HepG2 (cell line): ENCODE data around the gene TULP4. TPM values are rescaled to one million over a fixed set of nuclear protein-coding genes. Genes with fewer than 3 reads are reported as not detected.

ENCODE experiments used
- AHDC1 ChIP-seq: sonication (generic); formaldehyde crosslinking; IDR thresholded peaks from 2 replicates; pipeline ENCODE4 v1.5.1; 2020; ENCODE audit warnings: mild to moderate bottlenecking, missing genetic modification reagents, borderline replicate concordance
- EEA1 ChIP-seq: sonication (generic); formaldehyde crosslinking; IDR thresholded peaks from 2 replicates; pipeline ENCODE4 v1.5.1; 2020; ENCODE audit warnings: mild to moderate bottlenecking, missing genetic modification reagents, borderline replicate concordance
- HMGXB4 ChIP-seq, 2 experiments: sonication (generic) in 1 of 2; formaldehyde crosslinking in 1 of 2; IDR thresholded peaks; 2 replicates each; pipeline versions ENCODE4 v1.4.0 to v1.6.1; 2018 to 2020; ENCODE audit warnings: missing genetic modification reagents in 2 of 2, borderline replicate concordance in 1 of 2, low read depth in 1 of 2, mild to moderate bottlenecking in 1 of 2, missing biosample characterization in 1 of 2
- PHF21A ChIP-seq: sonication (generic); formaldehyde crosslinking; IDR thresholded peaks from 2 replicates; pipeline ENCODE4 v1.5.0; 2020; ENCODE audit warnings: mild to moderate bottlenecking, missing genetic modification reagents
- SMAD9 ChIP-seq: sonication (generic); formaldehyde crosslinking; IDR thresholded peaks from 2 replicates; pipeline ENCODE4 v1.5.1; 2020; ENCODE audit warnings: mild to moderate bottlenecking, missing genetic modification reagents
- XBP1 ChIP-seq: sonication (generic); formaldehyde crosslinking; IDR thresholded peaks from 2 replicates; pipeline ENCODE4 v1.5.0; 2020; ENCODE audit warnings: missing genetic modification reagents
- ZNF383 ChIP-seq: sonication (generic); formaldehyde crosslinking; IDR thresholded peaks from 2 replicates; pipeline ENCODE4 v1.4.0; 2020; ENCODE audit warnings: missing genetic modification reagents, mild to moderate bottlenecking, borderline replicate concordance
- ZNF543 ChIP-seq: sonication (generic); formaldehyde crosslinking; IDR thresholded peaks from 2 replicates; pipeline ENCODE4 v1.4.0; 2020; ENCODE audit warnings: mild to moderate bottlenecking, missing genetic modification reagents
- polyA plus RNA-seq, 8 experiments: library from polyadenylated mRNA; depleted of rRNA in 3 of 8; stranded (reverse) in 7 of 8; unstranded in 1 of 8; fragments of >200 nt; fragmentation: Illumina TruSeq in 4 of 8; extraction: Trizol in 4 of 8; gene quantifications; 2 replicates each; pipeline versions ENCODE4 v1.2.1 to v1.2.3, GENCODE V29; 2011 to 2016; ENCODE audit warnings: low read depth in 4 of 8, missing spikeins in 1 of 8, mixed read lengths in 1 of 8; ENCODE audit not compliant: insufficient read depth in 1 of 8
- small RNA-seq, 3 experiments: library from RNA; depleted of rRNA; stranded (forward); fragments of <200 nt; gene quantifications; one replicate each; pipeline ENCODE3, GENCODE V24; 2012; ENCODE audit warnings: low read depth in 2 of 3, low replicate concordance in 1 of 3; ENCODE audit not compliant: insufficient read length in 3 of 3, insufficient read depth in 2 of 3
- total RNA-seq, 5 experiments: library from RNA; depleted of rRNA; stranded (reverse); fragments of >200 nt; fragmentation: Illumina TruSeq; extraction: Trizol; gene quantifications; 2 replicates each; pipeline ENCODE4 v1.2.3, GENCODE V29; 2016; ENCODE audit warnings: low read depth in 1 of 5

Gene TULP4
- total and polyA plus RNA-seq, 2 of the 13 experiments (the other 11 are each of a cell fraction or from before 2014, with no cell fraction given) = 21.1 to 122 TPM

GRCh38 chr6:158560836-158561320 lies 248.6 kb downstream of the TULP4 start (continued):
- no peak for TF ChIP-seq AHDC1 (CRISPR knock-in tag)
- 0 out of 2 replicates have a peak, but pooled peaks have one; percentile 44 for TF ChIP-seq ZNF383 (CRISPR knock-in tag)
- 0 out of 2 replicates have a peak, but pooled peaks have one; percentile 12 for TF ChIP-seq XBP1 (CRISPR knock-in tag)
- TF ChIP-seq PHF21A (CRISPR knock-in tag) = peak; percentile 28; the same call in 1 of the 2 replicates
- TF ChIP-seq SMAD9 (CRISPR knock-in tag) = no peak
- TF ChIP-seq HMGXB4 (CRISPR knock-in tag; IDR thresholded peaks at IDR 0.05; ENCODE audit: borderline replicate concordance in 1 of 2, low read depth in 1 of 2) = peak; percentile 23 to 45; a peak in 3 of 4 replicates
- TF ChIP-seq EEA1 = 0 out of 2 replicates have a peak, but pooled peaks have one; percentile 21
- TF ChIP-seq ZNF543 (CRISPR knock-in tag) = peak; percentile 59; the same call in 1 of the 2 replicates

Small RNAs within 50 kb of the gene (small RNA-seq; reads per million reads assigned to genes)
- gene RN7SL173P = 0 to 0.97 (median 0) reads per million in 3 experiments

Other genes with a start within 250 kb of the TULP4 start
- gene SERAC1, start 144.2 kb upstream of the TULP4 start, total RNA-seq (2016; rRNA removed; fragmentation: Illumina TruSeq; extraction: Trizol) = 8.1 and 9.6 TPM in 2 replicates
- gene SERAC1, start 144.2 kb upstream of the TULP4 start, polyA plus RNA-seq (2011; rRNA removed) = 4.5 and 5.5 TPM in 2 replicates
- gene GTF2H5, start 144.1 kb upstream of the TULP4 start, total RNA-seq (2016; rRNA removed; fragmentation: Illumina TruSeq; extraction: Trizol) = 45.9 and 68.0 TPM in 2 replicates
- gene GTF2H5, start 144.1 kb upstream of the TULP4 start, polyA plus RNA-seq (2011; rRNA removed) = 5.0 and 7.4 TPM in 2 replicates
- 42.1 and 59.1 TPM in 2 replicates for gene TMEM181, start 247.6 kb downstream of the TULP4 start, total RNA-seq (2016; rRNA removed; fragmentation: Illumina TruSeq; extraction: Trizol)
- 105 and 108 TPM in 2 replicates for gene TMEM181, start 247.6 kb downstream of the TULP4 start, polyA plus RNA-seq (2011; rRNA removed)